GM12874 (cell line): ENCODE data around the gene NUFIP1.

Source experiments
- CTCF ChIP-seq: IDR thresholded peaks from 2 replicates; pipeline ENCODE4 v1.5.1; 2011; ENCODE audit warnings: low read depth, mild to moderate bottlenecking, control low read depth, low read length, moderate library complexity; ENCODE audit not compliant: insufficient read depth

Gene NUFIP1

GRCh38 chr13:44968434-44968815 lies 20.8 kb downstream of the NUFIP1 start:
- TF ChIP-seq CTCF, result no peak

DNA sequence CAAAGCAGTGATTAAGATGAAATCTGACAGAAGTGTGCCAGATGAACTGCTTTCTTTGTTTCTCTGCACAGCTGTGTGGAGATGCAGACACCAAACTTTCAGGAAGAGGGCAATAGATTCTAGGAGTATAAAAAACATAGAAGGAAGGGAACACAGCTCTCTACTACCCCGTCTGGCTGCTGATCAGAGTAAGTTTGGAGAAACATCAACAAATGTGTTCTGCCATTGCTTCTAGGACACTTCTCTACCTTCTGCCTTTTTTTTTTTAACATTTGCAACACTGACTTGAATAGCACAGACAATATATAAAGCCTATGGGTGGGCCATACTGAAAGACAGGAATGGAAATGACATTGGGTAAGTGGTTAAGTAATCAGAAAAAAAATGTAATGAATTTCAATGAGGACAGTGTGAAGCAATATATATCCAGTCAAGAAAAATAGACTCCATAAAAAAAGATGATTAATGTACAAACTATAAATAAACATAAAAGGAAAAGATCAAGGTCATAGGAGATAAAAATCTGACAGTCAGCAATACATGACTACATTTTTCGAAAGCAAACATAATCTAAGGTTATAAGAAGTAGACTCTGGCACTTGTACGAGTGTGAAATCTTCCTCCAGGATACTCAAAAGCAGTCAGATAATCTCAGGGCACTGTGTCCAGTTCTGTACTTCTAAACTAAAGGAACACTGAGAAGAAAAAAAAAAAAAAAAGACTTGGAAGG lies 21.4 kb downstream of the NUFIP1 start:
- TF ChIP-seq CTCF, result no peak

GRCh38 chr13:44961997-44962396 lies 27.3 kb downstream of the NUFIP1 start:
- no peak for TF ChIP-seq CTCF

GRCh38 chr13:44955406-44955805 lies 33.9 kb downstream of the NUFIP1 start:
- TF ChIP-seq CTCF, result no peak

GRCh38 chr13:44954224-44954623 lies 35.0 kb downstream of the NUFIP1 start:
- no peak for TF ChIP-seq CTCF

DNA sequence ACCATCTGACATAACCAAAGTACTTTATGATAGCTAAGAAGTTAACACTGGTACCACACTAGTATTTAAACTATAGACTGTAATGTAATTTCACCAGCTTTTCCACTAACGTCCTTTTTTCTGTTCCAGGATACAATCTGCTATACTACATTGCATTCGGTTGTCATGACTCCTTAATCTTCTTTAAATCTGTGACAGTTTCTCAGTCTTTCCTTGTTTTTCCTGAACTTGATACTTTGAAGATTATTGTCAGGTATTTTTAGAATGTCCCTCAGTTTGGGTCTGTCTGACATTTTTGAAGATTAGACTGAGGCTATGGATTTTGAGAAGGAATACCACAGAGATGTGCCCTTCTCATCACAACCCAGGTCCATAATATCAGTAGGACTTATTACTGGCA lies 36.6 kb downstream of the NUFIP1 start:
- no peak for TF ChIP-seq CTCF

- TF ChIP-seq CTCF, result no peak
These were observed 38.1 kb downstream of the NUFIP1 start for GRCh38 chr13:44951184-44951583.

DNA sequence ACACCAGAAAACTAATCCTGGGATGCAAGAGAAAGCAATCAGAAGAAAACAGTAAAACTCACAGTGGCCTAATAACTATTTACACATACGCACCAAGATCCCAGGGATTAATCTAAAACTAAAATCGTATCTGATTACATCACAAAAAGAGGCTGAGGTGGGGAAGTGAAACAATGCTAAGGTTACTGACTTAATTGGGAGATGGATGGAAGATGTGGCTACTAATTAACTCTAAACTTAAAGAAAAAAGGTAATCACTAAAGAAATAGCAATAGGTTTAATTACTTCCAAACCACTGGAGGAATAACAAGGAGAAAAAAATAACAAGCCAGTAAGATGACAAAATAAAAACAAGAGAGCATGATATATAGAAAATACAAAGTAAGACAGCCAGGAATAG lies 50.4 kb downstream of the NUFIP1 start:
- no peak for TF ChIP-seq CTCF
